SW480 (cell line): ENCODE results near the gene VIPR2.

Experiments
- DNase-seq: peaks from one replicate; pipeline ENCODE4 v3.0.0-alpha.2; 2016; ENCODE audit warnings: low spot score

Gene VIPR2

DNA sequence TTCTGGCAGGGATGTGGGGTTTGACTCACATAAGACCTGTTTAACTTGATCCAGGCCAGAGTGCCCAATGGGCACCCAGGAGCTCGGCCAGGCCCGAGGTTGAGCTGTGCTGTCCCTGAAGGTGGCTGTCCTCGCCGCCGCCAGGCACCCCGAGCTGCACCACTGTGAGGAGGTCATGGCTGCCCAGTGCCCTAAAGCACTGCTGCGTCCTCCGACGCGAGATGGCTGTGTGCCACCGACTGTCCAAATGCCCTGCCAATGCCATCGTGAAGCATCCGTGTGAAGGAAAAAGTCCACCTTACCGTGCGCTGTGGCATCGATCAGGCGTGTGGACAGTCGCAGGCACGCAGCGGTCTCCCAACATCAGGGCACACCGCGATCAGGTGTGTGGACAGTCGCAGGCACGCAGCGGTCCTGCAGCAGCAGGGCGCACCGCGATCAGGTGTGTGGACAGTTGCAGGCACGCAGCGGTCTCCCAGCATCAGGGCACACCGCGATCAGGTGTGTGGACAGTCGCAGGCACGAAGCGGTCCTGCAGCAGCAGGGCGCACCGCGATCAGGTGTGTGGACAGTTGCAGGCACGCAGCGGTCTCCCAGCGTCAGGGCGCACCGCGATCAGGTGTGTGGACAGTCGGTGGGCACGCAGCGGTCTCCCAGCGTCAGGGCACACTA is 120.3 kb downstream of the VIPR2 start:
- DNase-seq: no peak

DNA sequence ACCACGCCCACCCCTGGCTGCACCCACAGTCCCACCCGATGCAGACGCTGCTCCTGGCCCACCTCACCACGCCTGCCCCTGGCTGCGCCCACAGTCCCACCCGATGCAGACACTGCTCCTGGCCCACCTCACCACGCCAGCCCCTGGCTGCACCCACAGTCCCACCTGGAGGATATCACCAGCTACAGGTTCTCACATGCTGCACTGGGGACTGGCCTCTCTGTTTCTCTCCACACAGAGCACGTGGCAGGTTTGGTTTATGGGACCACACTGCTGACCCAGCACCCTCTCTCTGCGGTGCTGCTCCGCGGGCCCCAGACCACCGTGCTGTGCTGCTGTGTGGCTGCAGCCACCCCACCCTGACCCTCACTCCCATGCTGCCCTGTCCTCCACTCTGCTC is 120.9 kb downstream of the VIPR2 start:
- DNase-seq: no peak

DNA sequence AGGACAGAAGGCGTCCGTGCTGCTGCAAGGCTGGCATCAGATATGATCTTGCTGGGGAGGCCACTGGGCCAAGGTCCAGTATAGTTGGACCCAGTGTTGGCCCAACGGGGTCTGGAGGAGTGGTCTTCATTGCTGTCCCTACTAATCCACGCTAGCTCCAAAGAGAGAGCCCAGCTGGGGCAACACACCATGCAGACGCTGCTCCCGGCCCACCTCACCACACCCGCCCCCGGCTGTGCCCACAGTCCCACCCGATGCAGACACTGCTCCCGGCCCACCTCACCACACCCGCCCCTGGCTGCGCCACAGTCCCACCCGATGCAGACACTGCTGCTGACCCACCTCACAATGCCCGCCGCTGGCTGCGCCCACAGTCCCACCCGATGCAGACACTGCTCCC is 121.5 kb downstream of the VIPR2 start:
- DNase-seq: no peak

- peak; percentile 61 for DNase-seq
Observed at GRCh38 chr7:159022238-159022993, 122.3 kb downstream of the VIPR2 start.

DNA sequence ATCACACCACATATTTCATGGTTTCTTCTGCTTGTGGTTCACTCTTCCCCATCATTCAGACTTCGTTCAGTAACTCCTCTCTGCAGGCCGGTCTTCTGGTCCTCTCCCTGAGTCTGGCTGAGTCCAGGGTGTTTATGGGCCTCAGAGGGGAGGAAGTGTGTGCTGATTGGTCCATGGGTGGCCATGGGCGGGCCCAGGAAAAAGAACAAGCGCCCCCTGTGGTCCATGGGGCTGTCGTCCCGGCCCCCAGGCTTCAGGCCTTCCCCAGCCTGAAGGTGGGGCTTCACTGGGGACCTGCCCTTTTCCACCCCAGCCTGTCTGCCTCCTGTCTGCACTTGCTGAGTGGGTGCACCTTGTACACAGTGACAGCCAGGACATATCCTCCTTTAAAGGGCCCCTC is 123.7 kb downstream of the VIPR2 start:
- no peak for DNase-seq

GRCh38 chr7:159019111-159019510 is 125.6 kb downstream of the VIPR2 start:
- DNase-seq: no peak

DNA sequence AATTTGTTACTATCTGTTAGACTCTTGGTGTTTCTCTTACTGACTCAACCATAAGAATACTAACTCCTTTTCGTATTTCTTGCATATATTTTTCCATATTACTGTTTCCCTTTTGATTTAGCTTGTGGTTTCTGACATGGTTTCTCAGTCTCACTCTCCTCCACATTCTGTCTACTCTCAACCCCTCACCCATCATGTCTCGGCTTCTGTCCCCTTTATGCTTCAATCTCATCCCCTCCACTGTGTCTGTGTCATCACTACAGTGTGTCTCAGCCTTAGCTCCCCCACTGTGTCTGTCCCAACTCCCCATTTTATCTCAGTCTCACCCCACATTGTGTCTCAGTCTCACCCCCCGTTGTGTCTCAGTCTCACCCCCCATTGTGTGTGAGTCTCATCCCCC is 126.9 kb downstream of the VIPR2 start:
- no peak for DNase-seq

GRCh38 chr7:159017210-159017609 is 127.5 kb downstream of the VIPR2 start:
- DNase-seq: no peak

DNA sequence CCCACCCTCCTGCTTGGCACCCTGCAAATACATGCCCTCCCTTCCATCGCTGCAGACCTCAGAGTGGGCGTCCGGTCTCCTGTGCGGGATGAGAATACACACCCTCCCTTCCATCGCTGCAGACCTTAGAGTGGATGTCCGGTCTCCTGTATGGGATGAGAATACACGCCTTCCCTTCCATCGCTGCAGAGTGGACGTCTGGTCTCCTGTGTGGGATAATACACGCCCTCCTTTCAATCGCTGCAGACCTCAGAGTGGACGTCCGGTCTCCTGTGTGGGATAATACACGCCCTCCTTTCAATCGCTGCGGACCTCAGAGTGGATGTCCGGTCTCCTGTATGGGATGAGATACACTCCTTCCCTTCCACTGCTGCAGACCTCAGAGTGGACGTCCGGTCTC is 128.1 kb downstream of the VIPR2 start:
- no peak for DNase-seq

DNA sequence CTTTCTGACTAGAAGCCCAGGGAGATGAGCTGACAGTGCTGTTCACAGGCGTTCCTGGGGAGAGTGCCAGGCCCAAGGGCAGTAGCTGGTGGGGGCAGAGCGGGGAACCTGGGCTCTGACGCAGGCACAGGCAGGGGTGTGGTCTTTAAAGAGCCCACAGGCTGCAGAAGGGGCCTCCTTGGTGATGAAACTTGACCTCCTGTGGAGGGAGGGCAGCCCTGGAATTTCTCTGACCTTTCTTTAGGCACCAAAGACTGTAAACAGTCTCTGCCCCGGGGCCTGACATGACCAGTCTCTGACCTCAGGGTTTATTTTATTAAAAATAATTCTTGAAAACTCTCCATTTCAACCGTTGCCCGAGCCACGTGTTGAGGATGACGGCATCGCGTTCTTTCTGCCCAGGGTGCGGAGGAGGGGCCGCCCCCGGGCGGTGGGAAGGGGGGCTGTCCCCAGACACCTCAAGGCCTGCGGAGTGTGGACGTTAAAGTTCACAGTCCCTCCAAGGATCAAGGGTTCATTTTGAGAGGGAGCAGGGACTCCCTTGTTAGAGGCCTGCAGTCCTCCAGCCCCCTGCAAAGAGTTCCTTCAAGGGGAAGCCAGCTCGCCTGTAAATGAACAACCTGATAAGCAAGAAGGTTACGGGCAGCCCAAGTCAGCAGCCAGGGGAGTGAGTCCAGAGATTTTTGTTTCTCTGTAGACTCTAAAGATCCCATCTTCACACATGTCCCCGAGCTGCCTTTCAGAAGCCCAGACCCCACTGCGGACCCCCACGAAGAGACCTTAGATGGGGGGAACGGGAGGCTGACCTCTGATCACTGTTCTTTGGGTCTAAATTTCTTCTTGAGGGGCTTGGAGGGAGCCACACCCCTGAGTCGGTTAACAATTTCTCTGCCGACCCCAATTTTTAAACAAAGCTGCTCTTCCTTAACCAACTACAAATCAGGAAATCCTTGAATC is 128.9 kb downstream of the VIPR2 start:
- no peak for DNase-seq

DNA sequence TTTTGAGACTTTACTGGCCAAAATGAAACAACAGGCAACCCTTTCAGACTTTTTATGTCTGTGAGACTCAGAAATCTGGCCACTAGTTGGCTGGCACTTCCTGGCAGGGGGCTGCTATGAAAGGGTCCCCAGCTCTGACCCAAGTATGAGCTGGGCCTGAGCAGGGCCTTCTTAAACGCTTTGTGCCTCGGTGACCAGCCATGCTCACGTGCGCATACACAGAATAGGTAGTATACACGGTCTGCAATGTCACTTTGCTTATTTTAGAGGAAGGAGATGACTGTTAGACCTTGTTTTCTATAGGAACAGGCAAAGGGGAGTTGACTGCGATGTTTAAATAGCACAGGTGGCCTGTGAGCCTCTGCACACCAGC is 129.6 kb downstream of the VIPR2 start:
- no peak for DNase-seq

- DNase-seq: no peak
Observed at GRCh38 chr7:159014297-159015062, 130.2 kb downstream of the VIPR2 start.

DNA sequence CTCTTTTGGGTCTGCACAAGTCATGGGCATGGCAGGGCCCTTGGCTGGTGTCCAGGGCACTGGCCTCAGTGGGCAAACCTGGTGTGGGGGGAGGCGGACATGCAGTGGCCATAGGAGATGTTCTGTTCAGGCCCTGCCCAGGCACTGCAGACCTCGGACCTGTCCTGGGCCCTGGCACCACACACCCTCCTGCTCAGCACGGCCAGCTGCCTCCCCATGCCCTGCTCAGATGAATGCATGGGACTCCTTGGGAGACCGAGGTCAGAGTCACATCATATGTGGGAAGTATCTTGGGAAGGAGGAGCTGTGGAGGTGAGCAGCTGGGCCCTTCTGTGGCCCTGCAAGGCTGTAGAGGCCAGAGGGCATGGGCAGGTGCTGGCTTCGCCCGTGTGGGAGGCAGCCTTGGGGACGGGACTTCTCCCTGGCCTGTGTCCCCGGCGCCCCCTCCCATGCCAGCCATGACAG is 130.8 kb downstream of the VIPR2 start:
- no peak for DNase-seq

DNA sequence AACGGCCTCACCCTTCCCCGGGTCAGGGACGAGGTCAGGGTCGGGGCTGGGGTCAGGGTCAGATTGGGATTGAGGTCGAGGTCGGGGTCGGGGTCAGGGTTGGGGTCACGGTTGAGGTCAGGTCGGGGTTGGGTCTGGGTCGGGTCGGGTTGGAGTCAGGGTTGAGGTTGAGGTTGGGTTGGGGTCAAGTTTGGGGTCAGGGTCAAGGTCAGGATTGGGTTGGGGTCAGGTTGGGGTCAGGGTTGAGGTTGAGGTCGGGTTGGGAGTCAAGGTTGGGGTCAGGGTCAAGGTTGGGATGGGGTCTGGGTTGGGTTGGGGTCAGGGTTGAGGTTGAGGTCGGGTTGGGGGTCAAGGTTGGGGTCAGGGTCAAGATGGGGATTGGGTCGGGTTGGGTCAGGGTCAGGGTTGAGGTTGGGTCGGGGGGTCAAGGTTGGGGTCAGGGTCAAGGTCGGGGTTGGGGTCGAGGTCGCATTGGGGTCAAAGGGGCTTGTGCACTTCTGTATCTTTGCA is 131.4 kb downstream of the VIPR2 start:
- DNase-seq: no peak

DNA sequence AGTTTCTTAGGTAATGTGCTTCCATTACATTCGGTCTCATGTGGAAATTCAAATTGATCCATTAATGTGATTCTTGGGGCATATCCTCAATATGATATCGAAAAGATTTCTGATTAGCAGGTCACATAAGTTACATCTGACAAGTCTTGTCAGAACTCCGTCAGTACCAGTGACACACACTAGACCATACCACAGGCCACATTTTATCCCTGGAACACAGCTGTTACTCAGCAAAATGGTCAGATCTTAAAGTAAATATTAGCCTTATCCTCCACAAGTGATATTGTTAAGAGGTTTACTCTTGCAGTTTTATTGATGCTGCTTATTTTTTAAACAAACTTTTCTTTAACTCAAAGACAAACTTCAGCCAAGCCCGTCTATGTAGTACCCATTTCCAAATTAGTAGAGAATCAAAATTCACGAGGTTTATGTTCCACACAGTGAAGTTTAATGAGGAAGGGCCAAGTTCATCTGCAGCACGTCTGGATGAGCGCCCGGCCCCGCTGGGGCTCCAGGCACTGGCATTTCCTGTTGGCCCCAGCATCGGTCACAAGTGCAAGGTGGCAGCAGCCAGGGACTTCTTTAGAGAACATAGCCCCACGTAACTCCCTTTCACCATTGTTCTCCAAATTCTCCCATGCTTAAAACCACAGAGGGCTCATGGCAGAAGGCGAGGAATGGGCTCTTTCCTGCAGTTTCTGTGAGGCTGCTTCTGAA is 132.2 kb downstream of the VIPR2 start:
- DNase-seq: no peak

GRCh38 chr7:159011722-159012022 is 133.0 kb downstream of the VIPR2 start:
- no peak for DNase-seq

DNA sequence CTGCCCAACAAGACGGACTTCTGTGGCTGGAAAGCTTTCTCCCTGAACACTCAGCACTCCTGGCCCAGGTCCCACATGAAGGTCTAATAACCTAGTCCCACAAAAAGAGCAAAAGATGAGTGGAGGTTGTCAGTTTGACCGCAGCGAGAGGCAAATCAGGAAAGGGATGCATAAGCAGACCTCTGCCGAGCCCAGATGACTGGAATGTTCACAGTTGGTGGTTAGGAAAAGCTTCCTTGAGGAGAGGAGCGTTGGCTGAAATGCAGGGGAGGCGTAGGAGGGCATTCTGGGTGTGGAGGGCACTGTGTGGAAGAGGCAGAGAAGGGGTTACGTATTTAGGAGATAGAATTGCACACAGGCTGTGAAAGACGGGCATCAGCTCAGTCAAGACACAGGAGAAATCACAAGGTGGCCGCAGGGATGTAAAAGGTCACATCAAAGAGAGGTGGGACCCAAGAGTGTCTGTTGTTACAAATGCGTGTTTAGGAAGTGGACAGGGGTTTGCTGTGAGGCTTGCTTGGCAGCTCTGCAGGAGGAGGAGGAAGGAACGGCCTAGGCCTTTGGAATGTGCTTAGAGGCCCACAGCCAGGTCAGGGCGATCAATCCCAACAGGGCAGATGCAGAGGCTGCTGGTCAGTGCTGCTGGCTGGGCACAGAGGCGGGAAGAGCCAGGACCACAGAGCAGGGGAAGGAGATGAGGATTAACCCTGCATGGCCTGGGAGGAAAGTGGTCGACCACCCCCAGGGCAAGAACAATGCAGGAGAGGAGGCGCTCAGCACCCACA is 133.5 kb downstream of the VIPR2 start:
- no peak for DNase-seq

- DNase-seq: no peak
Observed at GRCh38 chr7:159010411-159010810, 134.3 kb downstream of the VIPR2 start.

GRCh38 chr7:159009951-159010350 is 134.7 kb downstream of the VIPR2 start:
- DNase-seq: no peak

- DNase-seq: no peak
Observed at GRCh38 chr7:159008417-159008816, 136.2 kb downstream of the VIPR2 start.
